Upper lobe of left lung (tissue), 6 donors: Measurements from ENCODE around the gene AFF3. TPM values are rescaled to one million over a fixed set of nuclear protein-coding genes. Genes with fewer than 3 reads are reported as not detected.

Experiments used
- ATAC-seq, 2 donors: fragments of 200-7000 bp; cut with Tn5 transposase; one replicate each; pipeline ENCODE4 v1.9.1; 2022; ENCODE audit warnings: mild to moderate bottlenecking in 2 of 2, moderate library complexity in 2 of 2; ENCODE audit not compliant: low FRiP score in 2 of 2
- DNase-seq, 2 donors: peaks; one replicate each; pipeline ENCODE4 v3.0.0-alpha.2; 2019 to 2020
- H3K27ac ChIP-seq, 4 donors: fragments of 200-600 bp; sonication (generic); one replicate each; pipeline ENCODE4 v1.5.1; 2016 to 2019
- H3K27me3 ChIP-seq, 4 donors: fragments of 200-600 bp; sonication (generic); one replicate each; pipeline ENCODE4 v1.5.1; 2017 to 2019
- H3K36me3 ChIP-seq, 4 donors: fragments of 200-600 bp; sonication (generic); one replicate each; pipeline ENCODE4 v1.5.1; 2016 to 2019
- H3K4me1 ChIP-seq, 4 donors: fragments of 200-600 bp; sonication (generic); one replicate each; pipeline ENCODE4 v1.5.1; 2018 to 2019
- H3K4me3 ChIP-seq, 4 donors: fragments of 200-600 bp; sonication (generic); one replicate each; pipeline ENCODE4 v1.5.1; 2017 to 2019; ENCODE audit warnings: mild to moderate bottlenecking in 2 of 4, moderate library complexity in 1 of 4
- H3K9me3 ChIP-seq, 4 donors: fragments of 200-600 bp; sonication (generic); one replicate each; pipeline ENCODE4 v1.5.1; 2018 to 2019
- EP300 ChIP-seq, 4 donors: sonication (generic); formaldehyde crosslinking; IDR thresholded peaks; one replicate each; pipeline ENCODE4 v1.5.1; 2017; ENCODE audit warnings: antibody characterized with exemption in 4 of 4, control low read depth in 2 of 4
- POLR2A ChIP-seq, 4 donors: fragments of 450-650 bp; IDR thresholded peaks; one replicate each; pipeline ENCODE4 v1.5.1; 2016 to 2017; ENCODE audit warnings: antibody characterized with exemption in 4 of 4, mild to moderate bottlenecking in 2 of 4
- POLR2AphosphoS5 ChIP-seq, 2 donors: sonication (generic); formaldehyde crosslinking; IDR thresholded peaks; one replicate each; pipeline ENCODE4 v1.5.1; 2017; ENCODE audit warnings: antibody characterized with exemption in 2 of 2
- WGBS, 2 donors: methylation state at CpG; one replicate each; pipeline ENCODE4 v1.1.5; 2017 to 2018; 5-methylcytosine and 5-hydroxymethylcytosine counted together
- total RNA-seq, 6 donors: library from RNA; depleted of rRNA in 4 of 6; stranded (reverse); fragments of >200 nt in 4 of 6; gene quantifications; one replicate each; pipeline versions ENCODE4 v1.1.0 to v1.2.1, GENCODE V29; 2016 to 2021
- TF ChIP-seq, protein P1 (sequence below), 6 experiments: fragments of 450-650 bp in 4 of 6; fragments of 200-600 bp in 2 of 6; sonication (generic) in 2 of 6; IDR thresholded peaks; one replicate each; pipeline ENCODE4 v1.5.1; 2016 to 2019; ENCODE audit warnings: antibody characterized with exemption in 6 of 6
- donor health status: DM: no; HTN: no; CAD: no; lungs with moderate emphysema.
- donor health status: DM: no; HTN: yes; CAD: no; lungs with severe emphysema.

The AFF3 gene
- total RNA-seq, 6 donors from 2014 or later, result 21.0 to 195 (median 47.9) TPM

DNA sequence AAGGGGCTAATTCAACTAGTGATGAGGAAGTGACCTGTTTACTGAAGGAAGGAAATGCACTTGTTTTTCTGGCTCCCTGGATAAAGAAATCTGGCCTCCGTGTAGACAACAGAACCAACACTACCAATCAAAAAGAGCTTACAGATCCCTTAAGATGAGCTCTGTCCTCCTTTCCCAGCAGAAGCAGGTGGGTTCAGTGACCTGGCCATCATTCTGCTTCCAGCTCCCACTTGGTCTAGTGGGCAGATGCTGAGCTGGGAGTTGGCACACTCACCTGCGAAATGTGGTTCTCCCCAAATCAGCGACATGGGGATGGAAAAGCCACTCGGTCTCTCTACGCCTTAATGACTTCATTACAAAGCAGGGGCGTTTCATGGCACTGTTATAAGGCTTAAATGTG lies 132.6 kb downstream of the AFF3 start:
- Histone ChIP-seq H3K27me3 (no peaks in the 10 kb centered on the region), H3K27ac (no peak overlapping the region), H3K4me3 (no peak overlapping the region), H3K4me1 (peaks cover 0 to 16% (median 9%) of the 10 kb centered on the region in 4 donors), H3K9me3 (no peaks in the 10 kb centered on the region), H3K36me3 (peaks cover 0 to 13% (median 4%) of the 10 kb centered on the region in 4 donors)
- TF ChIP-seq POLR2AphosphoS5 (IDR thresholded peaks at IDR 0.05) (no peak), EP300 (IDR thresholded peaks at IDR 0.05) (no peak), POLR2A (IDR thresholded peaks at IDR 0.05) (no peak)
- TF ChIP-seq, protein P1, sequence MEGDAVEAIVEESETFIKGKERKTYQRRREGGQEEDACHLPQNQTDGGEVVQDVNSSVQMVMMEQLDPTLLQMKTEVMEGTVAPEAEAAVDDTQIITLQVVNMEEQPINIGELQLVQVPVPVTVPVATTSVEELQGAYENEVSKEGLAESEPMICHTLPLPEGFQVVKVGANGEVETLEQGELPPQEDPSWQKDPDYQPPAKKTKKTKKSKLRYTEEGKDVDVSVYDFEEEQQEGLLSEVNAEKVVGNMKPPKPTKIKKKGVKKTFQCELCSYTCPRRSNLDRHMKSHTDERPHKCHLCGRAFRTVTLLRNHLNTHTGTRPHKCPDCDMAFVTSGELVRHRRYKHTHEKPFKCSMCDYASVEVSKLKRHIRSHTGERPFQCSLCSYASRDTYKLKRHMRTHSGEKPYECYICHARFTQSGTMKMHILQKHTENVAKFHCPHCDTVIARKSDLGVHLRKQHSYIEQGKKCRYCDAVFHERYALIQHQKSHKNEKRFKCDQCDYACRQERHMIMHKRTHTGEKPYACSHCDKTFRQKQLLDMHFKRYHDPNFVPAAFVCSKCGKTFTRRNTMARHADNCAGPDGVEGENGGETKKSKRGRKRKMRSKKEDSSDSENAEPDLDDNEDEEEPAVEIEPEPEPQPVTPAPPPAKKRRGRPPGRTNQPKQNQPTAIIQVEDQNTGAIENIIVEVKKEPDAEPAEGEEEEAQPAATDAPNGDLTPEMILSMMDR (IDR thresholded peaks at IDR 0.05), result no peak
- WGBS, 2 donors, result 84% methylated on average over 6 of the region's 6 CpGs
- no peak for ATAC-seq
- no peak for DNase-seq

DNA sequence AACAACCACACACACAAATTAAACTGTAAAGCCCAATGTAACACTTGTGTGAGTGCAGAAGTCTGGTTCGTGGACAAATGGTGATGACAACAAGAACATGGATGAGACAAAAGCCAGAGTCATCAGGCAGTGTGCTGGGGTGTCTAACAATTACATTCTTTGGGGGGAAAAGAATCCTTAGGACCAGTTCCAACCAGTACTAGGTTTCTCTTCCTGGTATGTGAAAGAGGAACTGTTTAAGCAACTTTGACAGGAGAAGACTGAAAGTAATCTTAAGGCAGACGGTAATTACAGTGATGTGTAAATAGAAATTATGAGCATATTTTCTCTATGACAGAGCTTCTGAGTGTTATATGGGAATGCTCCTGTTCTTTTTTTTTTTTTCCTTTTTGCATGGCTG lies 133.4 kb downstream of the AFF3 start:
- Histone ChIP-seq H3K4me3 (no peak overlapping the region), H3K27ac (peak overlapping the region in 1 of 4 donors; percentile 11), H3K9me3 (no peaks in the 10 kb centered on the region), H3K36me3 (peaks cover 0 to 13% (median 4%) of the 10 kb centered on the region in 4 donors), H3K27me3 (no peaks in the 10 kb centered on the region), H3K4me1 (peaks cover 0 to 15% (median 9%) of the 10 kb centered on the region in 4 donors)
- WGBS, 2 donors, result 43 to 48% methylated on average over 2 of the region's 2 CpGs
- ATAC-seq (peak in 1 of 2 donors; percentile 56), DNase-seq (no peak)
- no peak for TF ChIP-seq EP300 (IDR thresholded peaks at IDR 0.05)
- TF ChIP-seq, protein P1 (IDR thresholded peaks at IDR 0.05), result no peak
- no peak for TF ChIP-seq POLR2A (IDR thresholded peaks at IDR 0.05)
- no peak for TF ChIP-seq POLR2AphosphoS5 (IDR thresholded peaks at IDR 0.05)

DNA sequence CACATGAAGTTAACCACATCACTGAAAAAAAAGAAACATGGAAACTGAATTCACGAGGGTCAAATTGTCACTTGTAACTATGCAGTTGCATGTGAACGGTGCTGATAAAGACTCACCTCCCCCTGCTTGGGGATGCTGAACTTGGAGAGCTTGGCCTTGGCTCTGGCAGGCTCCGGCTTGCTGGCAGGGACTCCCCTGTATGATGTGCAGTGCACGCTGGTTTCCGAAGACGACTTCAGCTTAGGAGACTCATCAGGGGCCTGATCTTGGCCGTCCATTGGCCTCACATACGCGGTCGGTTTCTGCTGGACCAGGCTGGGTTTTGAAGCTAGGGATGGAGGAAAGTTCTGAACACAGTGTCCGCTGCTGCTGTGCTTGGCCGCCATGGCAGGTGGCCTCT lies 135.9 kb downstream of the AFF3 start:
- 92 to 98% methylated on average over 4 to 12 of the region's 12 CpGs for WGBS, 2 donors
- peaks cover 0 to 13% (median 9%) of the 10 kb centered on the region in 4 donors for H3K4me1 ChIP-seq

DNA sequence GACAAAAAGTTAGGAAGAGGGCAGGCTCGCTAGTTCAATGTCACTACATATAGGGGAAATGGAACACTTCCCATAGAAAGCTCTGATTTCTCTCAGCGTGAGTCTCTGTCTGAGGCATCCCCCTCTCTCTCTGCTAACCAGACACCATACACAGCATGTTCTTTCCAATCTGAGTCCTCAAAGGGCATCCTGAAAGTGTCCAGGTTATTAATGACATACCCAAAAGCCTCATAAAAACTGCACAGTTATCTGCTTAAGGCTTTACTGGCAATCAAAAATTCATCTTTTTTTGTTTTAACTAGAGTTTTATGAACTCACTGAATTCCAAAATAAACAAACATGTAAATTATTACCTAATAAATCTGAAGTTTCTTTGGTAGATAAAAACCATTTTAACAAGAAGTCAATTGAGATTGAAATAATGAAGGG lies 137.4 kb downstream of the AFF3 start:
- 80 to 83% methylated on average over 2 of the region's 2 CpGs for WGBS, 2 donors
- TF ChIP-seq, protein P1 (IDR thresholded peaks at IDR 0.05), result no peak
- no peak for TF ChIP-seq EP300 (IDR thresholded peaks at IDR 0.05)
- TF ChIP-seq POLR2A (IDR thresholded peaks at IDR 0.05), result no peak
- TF ChIP-seq POLR2AphosphoS5 (IDR thresholded peaks at IDR 0.05), result no peak
- no peak overlapping the region for H3K27ac ChIP-seq
- DNase-seq, result no peak
- H3K4me1 ChIP-seq, result peaks cover 0 to 13% (median 8%) of the 10 kb centered on the region in 4 donors
- H3K4me3 ChIP-seq, result no peak overlapping the region
- peaks cover 0 to 13% (median 4%) of the 10 kb centered on the region in 4 donors for H3K36me3 ChIP-seq
- no peaks in the 10 kb centered on the region for H3K27me3 ChIP-seq
- no peak for ATAC-seq
- H3K9me3 ChIP-seq, result no peaks in the 10 kb centered on the region

More for the DNA sequence above, 135.9 kb downstream of the AFF3 start:
- no peaks in the 10 kb centered on the region for H3K9me3 ChIP-seq
- H3K4me3 ChIP-seq, result no peak overlapping the region
- DNase-seq, result peak in 1 of 2 donors; percentile 18
- ATAC-seq, result no peak
- H3K27me3 ChIP-seq, result no peaks in the 10 kb centered on the region
- TF ChIP-seq, protein P1 (IDR thresholded peaks at IDR 0.05), result no peak
- no peak for TF ChIP-seq POLR2AphosphoS5 (IDR thresholded peaks at IDR 0.05)
- TF ChIP-seq EP300 (IDR thresholded peaks at IDR 0.05), result no peak
- no peak for TF ChIP-seq POLR2A (IDR thresholded peaks at IDR 0.05)
- peaks cover 0 to 13% (median 4%) of the 10 kb centered on the region in 4 donors for H3K36me3 ChIP-seq
- no peak overlapping the region for H3K27ac ChIP-seq

DNA sequence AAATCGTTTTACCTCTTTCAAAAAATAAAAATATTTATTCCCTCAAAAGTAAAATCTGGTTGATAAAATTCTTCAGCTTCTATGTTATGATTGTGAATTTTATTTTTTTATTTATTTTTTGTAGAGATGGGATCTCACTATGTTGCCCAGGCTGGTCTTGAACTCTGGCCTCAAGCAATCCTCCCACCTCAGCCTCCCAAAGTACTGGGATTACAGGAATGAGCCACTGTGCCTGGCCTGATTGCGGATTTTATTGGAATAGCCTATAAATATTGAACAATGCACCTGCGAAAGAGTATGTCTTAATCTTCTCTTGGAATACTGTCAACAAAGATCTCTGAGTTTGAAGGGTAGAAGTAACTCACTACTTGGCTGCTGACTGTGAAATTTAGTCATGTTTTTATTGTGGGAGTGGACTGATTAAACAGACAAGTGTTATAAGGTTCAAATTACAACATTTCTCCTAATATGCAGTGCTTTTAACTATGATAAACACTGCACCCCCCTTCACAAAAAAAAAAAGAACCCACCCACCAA lies 138.0 kb downstream of the AFF3 start:
- Histone ChIP-seq H3K4me1 (peaks cover 0 to 7% (median 2%) of the 10 kb centered on the region in 4 donors), H3K4me3 (no peak overlapping the region), H3K9me3 (no peaks in the 10 kb centered on the region), H3K27me3 (no peaks in the 10 kb centered on the region), H3K27ac (no peak overlapping the region), H3K36me3 (peaks cover 0 to 13% (median 4%) of the 10 kb centered on the region in 4 donors)
- ATAC-seq (no peak), DNase-seq (no peak)
- TF ChIP-seq, protein P1 (IDR thresholded peaks at IDR 0.05), result no peak
- no peak for TF ChIP-seq POLR2AphosphoS5 (IDR thresholded peaks at IDR 0.05)
- TF ChIP-seq POLR2A (IDR thresholded peaks at IDR 0.05), result no peak
- TF ChIP-seq EP300 (IDR thresholded peaks at IDR 0.05), result no peak
- 96 to 97% methylated on average over 3 of the region's 3 CpGs for WGBS, 2 donors
